GM18502 (cell line): Measurements from ENCODE around the gene SRGAP1.
"Not testable (repeated sequence)": the region's sequence is repeated elsewhere in the genome, so short reads cannot be mapped to it uniquely, and the experiment has no call there.

Source experiments
- ATAC-seq: cut with Tn5 transposase; IDR thresholded peaks from one replicate; pipeline ENCODE4 v1.9.1; 2021; ENCODE audit warnings: mild to moderate bottlenecking; ENCODE audit not compliant: unreplicated experiment, poor library complexity

SRGAP1 gene

DNA sequence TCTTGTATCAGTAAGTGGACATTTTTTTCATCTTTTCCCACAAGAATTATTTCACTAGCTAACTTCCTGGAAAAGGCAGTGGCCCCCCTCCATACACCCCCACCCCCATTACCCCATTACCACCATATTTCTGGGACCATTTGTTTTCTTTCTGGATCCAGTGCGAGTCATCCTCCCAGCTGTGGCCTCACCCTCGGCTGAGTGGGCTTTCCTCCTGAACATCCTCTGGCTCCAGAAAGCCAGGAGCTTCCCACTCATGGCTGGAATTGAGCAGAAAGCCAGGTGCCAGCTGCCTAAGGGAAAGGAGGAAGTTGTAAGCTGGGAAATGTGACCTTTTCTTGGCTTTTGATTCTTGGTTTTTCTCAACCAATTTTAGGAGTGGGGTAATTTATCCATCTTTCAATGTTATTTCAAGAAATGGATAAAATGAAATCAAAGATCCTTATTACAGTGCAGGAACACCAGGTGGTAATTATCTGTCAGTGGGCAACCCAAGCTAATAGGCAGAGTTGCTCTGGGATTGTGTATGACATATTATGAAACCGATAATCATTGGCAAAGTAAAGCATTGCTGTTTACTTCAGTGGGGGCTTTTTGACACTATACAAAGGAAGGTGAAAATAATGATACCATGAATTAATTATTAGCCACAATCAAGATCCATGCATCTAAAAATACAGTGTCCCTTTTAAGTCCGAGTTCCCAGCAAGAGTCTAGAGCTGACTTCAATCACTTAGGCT lies 253.0 kb downstream of the SRGAP1 start:
- no peak for ATAC-seq

DNA sequence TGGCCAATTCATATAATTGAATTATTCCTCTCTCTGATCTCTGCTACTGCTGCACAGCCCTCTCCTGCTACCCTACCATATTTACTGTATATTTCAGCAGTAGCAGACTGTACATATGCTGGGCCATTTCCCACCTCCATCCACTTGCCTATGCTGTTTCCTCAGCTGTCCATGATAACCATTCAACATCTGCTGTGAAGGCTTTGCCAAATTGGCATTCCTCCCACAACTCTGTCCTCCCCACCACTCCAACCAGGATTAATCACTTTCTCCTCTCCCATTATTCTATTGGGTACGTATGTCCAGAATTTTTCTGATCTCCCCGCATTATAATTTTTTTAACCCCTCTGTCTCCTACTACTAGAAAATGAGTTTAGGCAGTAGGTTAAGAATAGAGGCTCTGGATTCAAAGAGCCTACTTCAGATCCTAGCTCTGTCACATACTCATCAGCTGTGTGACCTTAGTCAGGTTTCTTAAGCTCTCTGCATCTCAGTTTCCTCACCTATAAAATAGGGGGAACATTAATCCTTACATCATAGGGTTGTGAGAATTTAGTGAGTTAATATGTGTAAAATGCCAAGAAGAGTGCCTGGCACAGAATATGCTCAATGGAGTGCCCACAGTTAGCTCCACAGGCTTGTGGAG lies 254.3 kb downstream of the SRGAP1 start:
- ATAC-seq, result no peak

DNA sequence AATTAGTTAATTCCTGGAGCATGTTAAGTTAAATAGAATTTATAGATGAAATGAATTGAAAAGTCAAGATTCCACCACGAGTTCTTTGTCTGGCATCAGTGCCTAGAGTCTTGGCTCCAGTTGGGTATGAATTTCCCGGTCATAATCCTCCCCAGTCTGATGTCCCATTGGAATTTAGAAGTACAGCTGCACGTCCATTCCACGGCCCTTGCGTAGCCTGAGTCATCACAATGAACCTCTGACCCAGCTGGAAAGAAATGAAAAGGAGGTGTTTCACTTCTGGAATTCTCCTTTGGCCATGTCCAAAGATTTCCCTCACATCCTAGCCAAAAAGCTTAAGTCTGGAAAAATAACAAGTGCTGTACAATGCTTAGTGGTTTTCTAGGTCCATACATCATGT lies 254.9 kb downstream of the SRGAP1 start:
- ATAC-seq, result no peak

DNA sequence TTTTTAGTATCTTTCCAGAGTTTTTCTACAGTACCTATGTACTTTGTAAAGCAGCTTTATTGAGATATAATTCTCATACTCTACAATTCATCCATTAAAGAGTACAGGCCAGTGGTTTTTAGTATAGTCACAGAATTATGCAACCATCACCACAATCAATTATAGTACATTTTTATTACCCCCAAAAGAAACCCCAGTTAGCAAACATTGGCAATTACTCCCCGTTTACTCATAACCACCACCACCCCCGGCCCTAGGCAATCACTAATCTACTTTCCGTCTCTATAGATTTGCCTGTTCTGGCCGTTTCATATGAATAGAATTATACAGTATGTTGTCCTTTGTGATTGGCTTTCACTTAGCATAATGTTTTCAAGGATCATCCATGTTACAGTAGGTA lies 257.8 kb downstream of the SRGAP1 start:
- no peak for ATAC-seq

DNA sequence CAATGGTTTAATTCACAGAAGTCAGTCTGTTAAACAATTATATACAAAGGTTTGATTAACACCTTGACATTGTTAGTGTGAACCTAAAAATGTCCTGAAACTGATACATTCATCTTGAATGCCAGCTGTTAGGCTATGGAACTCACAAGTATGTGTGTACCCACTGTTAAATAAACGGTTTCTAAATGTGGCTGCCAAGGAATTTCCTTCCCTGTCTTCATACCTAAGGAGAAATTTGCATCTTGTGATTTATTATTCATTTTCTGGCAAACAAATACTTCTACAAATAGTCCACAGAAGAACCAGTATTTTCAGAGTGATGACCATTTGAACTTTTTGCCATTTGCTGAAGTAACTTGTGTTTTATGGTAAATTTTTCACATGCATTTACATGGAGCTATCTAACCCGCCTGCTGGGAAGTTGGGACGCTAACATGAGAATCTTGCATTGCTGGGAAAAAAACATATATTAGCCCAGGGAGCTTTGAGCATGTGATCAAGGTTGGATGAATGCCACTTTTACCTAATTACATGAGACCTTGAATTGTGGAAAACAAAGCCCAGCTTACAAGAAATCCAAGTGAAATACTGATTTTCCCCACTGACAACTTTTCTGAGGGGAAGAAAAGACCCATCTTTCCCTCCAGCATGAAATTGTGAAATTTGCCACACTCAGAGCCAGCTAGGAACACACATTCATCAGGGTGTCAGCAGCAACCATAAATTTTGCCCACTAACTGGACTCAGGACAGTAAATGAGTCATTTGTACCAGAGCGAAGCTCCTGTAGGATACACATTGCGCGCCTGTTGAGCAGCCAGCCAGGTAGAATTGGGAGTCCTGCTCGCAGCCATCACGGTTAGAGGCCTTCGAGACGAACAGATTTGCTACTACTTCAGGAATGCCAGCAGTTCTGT lies 259.6 kb downstream of the SRGAP1 start:
- ATAC-seq, result no peak

DNA sequence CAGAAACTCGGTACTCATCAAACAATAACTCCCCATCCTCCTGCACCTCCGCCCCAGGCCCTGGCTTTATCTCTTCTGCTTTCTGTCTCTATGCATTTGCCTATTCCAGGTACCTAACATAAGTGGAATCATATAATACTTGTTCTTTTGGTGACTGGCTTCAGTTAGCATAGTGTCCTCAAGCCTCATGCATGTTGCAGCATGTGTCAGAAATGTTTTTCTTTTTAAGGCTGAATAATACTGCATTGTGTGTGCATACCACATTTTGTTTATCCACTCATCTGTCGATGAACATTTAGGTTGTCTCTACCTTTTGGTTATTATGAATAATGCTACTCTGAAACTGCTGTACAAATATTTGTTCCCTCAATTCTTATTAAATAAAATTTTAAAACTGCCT lies 260.5 kb downstream of the SRGAP1 start:
- no peak for ATAC-seq

DNA sequence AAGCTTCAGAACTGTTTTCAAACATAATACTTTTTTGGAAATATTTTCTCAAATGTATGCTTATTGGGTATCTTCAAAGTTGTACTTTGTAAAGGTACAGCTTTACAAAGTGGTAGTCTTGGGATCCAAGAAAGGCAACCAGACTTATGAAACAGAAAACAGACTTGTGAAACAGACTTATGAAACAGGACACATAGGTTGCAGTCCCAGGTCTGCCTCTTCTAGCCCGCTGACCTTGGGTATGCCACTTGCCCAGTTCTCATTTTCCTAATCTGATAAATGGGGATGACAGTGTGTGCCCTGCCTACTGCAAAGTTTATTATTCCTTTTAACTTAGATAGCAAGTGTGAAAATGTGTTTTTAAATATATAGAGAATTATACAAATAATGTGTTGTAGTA lies 263.3 kb downstream of the SRGAP1 start:
- no peak for ATAC-seq

DNA sequence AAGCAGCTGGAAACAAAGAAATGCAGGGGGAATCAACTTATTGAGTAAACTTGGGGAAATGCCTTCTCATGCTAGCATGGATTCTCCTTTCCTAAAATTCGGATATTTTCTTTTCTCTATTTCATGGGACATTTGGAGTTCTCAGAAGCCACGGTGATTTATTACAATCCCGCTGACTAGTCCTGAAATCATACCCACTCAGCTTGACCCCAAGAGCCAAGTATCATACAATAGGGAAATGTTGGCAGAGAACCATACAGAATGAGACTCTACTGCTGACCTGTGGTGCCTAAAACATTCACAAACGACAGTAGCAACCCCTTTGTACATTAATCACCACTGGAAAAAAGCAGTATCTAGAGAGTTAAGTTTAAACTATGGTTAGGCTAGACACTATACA lies 265.2 kb downstream of the SRGAP1 start:
- no peak for ATAC-seq

DNA sequence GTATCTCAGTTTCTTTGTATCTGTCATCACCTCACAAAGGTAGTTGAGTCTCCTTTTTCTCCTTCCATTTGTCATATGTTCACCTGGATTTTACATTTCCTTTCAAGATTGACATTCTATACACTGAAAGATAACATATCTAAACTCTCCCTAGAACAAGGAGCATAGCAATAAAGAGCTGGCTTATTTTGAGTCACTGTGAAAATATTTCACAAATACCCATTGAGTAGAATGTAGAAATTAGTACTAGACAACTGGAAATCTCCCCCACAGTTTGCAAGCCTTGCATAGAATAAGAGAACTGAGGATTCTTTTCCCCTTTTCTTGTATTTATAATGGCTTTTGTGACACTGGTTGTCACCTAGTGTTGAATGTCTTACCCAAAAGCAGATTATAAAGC lies 266.4 kb downstream of the SRGAP1 start:
- no peak for ATAC-seq

DNA sequence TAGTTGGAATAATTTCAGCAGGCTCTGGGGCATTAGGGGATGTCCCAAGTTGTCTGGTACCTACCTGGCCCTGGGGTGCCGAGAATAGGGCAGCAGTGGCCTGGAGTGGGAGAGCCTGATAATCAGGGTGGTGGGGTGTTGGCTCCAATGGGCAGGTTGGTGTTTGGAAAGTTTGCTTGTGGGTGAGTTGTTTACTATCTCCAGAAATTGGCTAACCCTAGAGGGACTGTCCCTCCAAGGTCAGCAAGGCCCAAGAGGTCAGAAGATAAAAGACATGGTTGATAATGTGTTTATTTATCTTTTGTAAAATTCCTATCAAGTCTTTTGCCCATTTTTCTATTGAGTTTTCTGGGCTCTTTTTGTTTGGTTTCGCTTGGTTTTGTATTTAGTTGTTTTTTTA lies 272.5 kb downstream of the SRGAP1 start:
- no peak for ATAC-seq

DNA sequence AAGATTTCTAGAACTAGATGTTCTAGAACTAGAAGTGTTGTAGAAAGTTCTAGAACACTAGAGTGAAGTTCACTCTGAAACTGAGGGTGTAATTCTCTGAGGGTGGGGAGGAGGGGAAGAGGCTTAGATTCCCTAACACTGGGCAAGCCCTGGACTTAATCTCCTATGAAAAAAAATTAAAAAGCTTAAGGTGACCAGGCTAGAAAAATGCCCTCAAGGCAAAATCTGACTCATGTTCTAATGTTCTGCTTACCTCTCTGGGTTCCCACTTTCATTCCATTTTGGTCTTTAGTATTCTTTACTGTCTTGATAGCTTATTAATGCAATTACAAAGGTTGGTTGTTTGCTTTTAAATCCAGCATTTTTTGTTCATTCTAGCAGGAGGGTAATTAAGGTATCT lies 276.1 kb downstream of the SRGAP1 start:
- no peak for ATAC-seq

DNA sequence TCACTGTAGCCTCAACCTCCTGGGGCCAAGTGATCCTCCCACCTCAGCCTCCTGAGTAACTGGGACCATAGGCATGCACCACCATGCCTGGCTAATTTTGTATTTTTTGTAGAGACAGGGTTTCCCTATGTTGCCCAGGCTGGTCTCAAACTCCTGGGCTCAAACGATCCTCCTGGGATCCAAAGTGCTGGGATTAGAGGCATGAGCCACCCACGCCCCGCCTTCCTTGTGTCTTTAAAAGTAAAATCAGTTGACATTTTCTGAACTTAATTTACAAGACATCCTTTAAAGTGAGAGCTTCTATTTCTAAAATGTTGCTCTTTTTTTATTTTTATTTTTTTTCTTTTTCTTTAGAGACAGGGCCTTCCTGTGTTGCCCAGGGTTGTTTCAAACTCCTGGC lies 276.6 kb downstream of the SRGAP1 start:
- not testable (repeated sequence) for ATAC-seq

DNA sequence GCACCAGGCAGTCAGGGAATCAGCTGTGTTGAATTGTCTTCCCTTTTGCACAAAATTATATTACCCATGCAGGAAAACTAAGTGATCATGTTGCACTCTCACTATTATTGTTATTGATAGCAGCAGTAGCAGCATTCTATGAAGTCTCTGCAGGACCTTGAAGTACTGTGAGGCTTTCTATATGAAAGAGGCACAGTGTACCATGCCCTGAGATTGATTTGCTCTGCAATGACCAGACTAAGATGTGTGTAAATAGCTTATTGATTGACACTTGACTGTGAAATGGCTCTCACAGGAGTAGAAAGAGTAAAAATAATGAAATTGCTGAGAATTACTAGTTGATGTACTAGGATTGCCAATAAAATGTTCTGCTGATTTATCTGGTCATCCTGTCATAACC lies 277.7 kb downstream of the SRGAP1 start:
- no peak for ATAC-seq

DNA sequence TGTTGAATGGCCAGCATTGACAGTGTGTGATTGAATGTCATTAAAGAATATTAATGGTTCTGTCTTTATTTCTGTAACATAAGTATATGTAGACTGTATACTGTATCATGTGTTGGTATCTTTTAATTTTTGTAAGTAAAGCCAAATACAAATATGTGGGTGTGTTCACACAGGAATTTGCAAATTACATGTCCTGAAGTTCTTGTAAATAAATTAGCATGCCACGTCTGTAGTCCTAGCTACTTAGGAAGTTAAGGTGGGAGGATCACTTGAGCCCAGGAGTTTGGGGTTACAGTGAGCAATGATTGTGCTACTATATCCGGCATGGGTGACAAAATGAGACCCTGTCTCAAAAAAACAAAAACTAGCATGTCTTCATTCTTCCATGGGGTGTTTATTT lies 278.5 kb downstream of the SRGAP1 start:
- no peak for ATAC-seq

DNA sequence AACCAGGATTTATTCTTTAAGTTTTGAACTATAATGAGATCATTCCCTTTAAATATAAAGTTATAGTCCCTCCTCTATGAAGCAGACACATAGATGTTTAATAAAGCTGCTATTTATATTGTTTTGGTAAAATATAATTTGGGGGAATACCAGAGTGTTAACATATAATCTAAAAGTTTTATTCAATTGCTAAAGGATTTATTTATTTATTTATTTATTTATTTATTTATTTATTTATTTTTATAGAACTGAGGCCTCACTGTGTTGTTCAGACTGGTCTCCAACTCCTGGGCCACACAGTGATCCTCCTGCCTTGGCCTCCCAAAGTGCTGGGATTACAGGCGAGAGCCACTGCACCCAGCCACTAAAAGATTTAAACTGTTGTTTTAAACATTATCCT lies 278.9 kb downstream of the SRGAP1 start:
- ATAC-seq, result no peak

DNA sequence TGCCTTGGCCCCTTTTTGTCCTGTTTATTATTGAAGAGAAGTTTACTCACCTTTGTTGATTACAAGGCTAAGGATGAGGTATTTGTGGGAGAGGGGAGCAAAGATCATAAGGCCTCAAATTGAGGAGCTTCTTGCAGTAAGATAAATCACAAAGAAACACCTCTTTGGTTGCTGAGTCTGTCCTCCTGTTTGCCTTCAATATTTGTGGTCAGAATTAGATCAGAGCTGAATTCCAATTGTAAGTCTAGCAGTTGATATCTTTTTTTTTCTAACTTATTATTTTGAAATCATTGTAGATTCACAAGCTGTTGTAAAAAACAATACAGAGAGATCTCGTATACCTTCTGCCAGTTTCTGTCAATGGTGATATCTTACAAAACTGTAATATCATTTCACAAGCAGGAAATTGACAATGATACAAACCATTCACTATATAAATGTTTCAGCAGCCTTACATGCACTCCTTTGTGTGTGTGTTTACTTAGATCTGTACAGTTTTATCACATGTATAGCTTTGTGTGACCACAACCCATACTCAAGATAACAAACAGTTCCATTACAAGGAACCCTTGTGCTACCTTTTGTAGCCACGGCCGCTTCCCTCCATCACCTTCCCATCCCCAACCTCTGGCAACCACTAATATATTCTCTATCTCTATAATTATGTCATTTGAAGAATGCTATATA lies 280.2 kb downstream of the SRGAP1 start:
- no peak for ATAC-seq

DNA sequence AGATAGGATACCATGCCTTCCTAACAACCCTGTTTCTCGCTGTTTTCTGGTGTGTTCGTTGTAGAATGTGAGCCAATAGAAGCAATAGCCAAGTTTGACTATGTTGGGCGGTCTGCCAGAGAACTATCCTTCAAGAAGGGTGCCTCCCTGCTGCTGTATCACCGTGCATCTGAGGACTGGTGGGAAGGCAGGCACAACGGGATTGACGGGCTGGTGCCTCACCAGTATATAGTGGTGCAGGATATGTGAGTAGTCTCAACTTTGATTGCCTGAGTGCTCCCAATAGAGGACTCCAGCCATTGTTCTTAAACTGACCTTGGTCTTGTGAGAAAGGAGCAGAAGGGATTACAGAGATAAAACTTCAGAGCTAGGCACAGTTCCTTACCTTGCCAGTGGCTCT lies 281.4 kb downstream of the SRGAP1 start:
- ATAC-seq, result no peak

DNA sequence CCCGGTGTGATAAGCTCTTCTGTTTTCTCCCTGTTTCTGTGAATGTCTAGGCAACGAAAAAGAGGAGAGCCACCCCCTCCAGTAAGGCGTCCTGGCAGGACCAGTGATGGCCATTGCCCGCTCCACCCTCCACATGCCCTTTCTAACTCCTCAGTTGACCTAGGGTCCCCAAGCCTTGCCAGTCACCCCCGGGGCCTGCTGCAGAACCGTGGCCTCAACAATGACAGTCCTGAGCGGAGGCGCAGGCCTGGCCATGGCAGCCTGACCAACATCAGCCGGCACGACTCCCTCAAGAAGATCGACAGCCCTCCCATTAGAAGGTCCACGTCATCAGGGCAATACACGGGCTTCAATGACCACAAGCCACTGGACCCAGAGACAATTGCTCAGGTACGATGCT lies 283.3 kb downstream of the SRGAP1 start:
- no peak for ATAC-seq

DNA sequence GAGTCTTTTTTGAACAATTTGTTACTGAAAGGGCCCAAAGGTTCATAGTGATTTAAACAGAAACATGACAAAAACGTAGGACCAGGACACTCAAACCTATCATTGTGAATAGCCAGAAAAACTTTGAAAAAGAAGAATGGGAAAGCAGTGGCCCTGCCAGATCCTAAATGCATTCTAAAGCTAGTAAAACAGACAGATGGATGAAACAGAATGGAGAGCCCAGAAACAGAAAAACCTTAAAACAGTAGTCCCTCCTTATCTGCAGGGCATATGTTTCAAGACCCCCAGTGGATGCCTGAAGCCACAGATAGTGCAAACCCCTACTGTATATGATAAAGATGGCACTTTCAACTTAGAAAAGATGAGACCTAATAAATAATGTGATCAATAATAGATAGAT lies 283.9 kb downstream of the SRGAP1 start:
- ATAC-seq, result no peak

DNA sequence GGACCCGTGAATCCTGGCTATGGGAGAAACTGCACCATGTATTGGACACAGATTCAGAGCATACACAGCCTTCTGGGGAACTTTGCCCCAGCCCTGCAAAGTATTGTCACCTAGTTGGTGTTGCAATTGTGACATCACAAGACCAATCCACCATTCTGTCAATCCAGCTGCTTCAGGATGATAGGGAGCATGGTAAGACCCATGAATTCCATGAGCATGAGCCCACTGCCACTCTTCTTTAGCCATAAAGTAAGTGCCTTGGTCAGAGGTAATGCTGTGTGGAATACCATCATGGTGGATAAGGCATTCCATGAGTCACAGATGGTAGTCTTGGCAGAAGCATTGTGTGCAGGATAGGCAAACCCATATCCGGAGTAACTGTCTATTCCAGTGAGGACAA lies 286.0 kb downstream of the SRGAP1 start:
- ATAC-seq, result not testable (repeated sequence)

DNA sequence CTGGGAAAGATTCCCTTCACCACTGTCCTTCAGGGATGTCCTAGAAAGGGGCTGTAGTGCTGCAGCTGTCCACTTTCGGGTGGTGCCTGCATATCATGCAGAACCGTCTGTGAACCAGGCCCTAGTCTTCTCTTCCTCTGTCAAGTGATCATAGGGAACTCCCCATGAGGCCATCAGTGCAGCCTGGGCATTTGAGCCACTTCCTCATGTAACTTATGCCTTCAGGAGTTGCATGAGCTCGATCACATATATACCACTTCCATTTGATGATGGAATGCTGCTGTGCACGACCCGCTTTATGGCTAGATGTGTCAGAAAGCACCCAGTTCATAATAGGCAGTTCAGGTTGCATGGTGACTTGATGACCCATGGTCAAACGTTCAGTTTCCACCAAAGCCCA lies 287.0 kb downstream of the SRGAP1 start:
- not testable (repeated sequence) for ATAC-seq
